AG10803 (cell line): ENCODE data around the gene USF3.

ENCODE experiments used
- DNase-seq: peaks from one replicate; pipeline ENCODE4 v3.0.0; 2010; ENCODE audit warnings: low read depth
- H3K4me3 ChIP-seq: 2 replicates; pipeline ENCODE4 v1.5.1; 2011; ENCODE audit warnings: mild to moderate bottlenecking, low read length, control low read depth
- CTCF ChIP-seq: conservative IDR thresholded peaks from 2 replicates; pipeline ENCODE4 v1.5.1; 2011; ENCODE audit warnings: mild to moderate bottlenecking, low read length, control low read depth, inconsistent platforms

USF3 gene

GRCh38 chr3:113628788-113629187, 67.7 kb downstream of the USF3 start:
- no peak for TF ChIP-seq CTCF
- no peak for DNase-seq
- no peak overlapping the region for H3K4me3 ChIP-seq

GRCh38 chr3:113628316-113628715, 68.1 kb downstream of the USF3 start:
- TF ChIP-seq CTCF: no peak
- H3K4me3 ChIP-seq: no peak overlapping the region
- DNase-seq: no peak

DNA sequence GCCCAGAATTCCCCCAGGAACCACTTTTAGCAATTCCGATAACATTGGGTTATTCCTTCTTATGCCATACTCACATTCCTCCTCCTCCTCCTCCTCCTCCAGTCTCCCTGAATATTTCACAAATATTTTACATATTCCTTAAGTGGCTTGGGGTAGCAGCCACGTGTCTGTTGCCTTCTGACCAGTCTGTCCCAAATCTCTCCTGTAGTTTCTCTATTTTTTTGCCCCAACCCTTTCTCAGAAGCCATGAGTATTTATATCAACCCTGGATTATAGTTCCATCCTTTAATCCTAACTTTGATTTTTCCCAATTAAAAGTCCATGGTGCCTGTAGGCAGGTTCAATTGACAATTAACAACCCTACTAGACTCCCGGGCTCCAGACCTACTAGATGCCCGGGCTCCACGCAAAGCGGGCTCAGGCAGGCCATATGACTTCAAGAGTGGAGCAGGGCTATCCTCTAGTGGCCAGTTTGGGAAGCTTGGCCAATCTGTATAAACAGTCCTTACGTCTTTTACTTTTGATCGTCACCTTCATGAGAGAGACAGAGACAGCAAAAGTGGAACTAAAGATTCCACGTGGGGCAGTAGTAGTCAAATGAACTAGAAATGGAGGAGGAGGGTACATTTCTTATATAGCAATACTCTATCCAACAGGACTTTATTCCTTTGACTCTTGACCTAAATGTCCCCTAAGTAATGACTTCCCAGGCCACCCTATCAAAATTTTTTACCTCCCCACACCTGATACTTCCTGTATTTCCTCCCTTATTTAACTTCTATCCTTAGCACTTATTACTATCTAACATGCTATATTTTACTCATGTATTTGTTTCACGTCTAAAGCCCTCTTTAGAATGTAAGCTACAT, 69.7 kb downstream of the USF3 start:
- no peak overlapping the region; the same call in 1 of the 2 replicates for H3K4me3 ChIP-seq
- peak; percentile 50 for DNase-seq
- TF ChIP-seq CTCF: peak; percentile 96

DNA sequence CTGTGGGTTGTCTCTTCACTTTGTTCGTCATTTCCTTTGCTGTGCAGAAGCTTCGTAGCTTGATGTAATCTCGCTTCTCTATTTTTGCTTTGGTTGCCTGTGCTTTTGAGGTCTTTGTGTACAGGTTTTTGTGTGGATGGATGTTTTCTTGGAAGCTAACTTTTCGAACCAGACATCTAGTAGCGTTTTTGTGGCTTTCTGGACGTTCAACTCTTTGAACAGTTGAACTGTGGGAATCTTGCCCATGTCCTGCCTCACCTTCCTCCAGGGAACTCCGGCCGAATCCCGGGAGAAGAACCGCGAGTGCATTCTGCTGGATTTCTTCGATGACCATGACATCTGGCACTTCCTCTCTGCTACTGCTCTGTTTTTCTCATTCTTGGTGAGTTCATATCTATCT, 70.6 kb downstream of the USF3 start:
- no peak for TF ChIP-seq CTCF
- no peak overlapping the region for H3K4me3 ChIP-seq
- DNase-seq: no peak

GRCh38 chr3:113623811-113624210, 72.6 kb downstream of the USF3 start:
- no peak for TF ChIP-seq CTCF
- DNase-seq: no peak
- H3K4me3 ChIP-seq: no peak overlapping the region

DNA sequence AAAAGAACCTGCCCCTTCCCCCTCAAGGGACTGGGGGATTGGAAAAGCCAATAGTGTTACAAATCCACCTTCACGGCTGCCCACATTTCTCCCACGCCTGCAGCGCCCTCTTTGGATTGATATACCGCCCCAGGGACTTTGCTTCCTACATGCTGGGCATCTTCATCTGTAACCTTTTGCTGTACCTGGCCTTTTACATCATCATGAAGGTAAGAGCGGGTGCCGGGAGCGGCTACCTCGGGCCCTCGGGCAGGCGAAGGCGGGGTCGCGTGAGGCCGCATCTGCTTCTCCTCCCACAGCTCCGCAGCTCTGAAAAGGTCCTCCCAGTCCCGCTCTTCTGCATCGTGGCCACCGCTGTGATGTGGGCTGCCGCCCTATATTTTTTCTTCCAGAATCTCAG, 73.1 kb downstream of the USF3 start:
- no peak overlapping the region; the same call in 1 of the 2 replicates for H3K4me3 ChIP-seq
- no peak for DNase-seq
- peak; percentile 25; the same call in 1 of the 2 replicates for TF ChIP-seq CTCF

DNA sequence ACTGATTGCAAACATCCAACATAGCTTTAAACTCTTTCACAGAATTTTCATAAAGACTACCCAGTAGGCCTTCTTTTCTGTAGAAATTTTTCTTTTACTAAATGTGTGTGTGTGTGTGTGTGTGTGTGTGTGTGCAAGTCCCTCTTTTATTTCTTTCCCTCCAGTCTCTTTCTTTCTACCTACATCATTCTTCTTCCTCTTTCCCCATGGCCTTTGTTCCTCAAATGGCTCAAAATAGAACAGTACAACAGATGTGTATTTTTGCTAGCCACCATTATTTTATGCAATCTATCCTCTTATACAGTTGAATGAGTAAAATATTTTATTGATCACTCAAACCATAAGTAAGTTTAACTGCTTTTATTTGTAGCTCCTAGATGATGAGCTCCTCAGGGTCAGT, 76.4 kb downstream of the USF3 start:
- H3K4me3 ChIP-seq: no peak overlapping the region
- no peak for TF ChIP-seq CTCF

More for the DNA sequence above, 76.4 kb downstream of the USF3 start:
- no peak for DNase-seq
